Activated CD4-positive, alpha-beta T cell treated with anti-CD3 and anti-CD28 coated beads, Interleukin-2, amount 10 ng/mL, durations not matched to agents 7 days and 5 days (primary cell): ENCODE results near the gene CAPN1. TPM values are rescaled to one million over a fixed set of nuclear protein-coding genes. Genes with fewer than 3 reads are reported as not detected.
"Not testable (repeated sequence)": the region's sequence is repeated elsewhere in the genome, so short reads cannot be mapped to it uniquely, and the experiment has no call there.

Experiments used
- CTCF ChIA-PET: fragments of 350-600 bp; sonication (Branson Sonifier 250); formaldehyde crosslinking; loops from one replicate; lab custom pipeline; 2021; ENCODE audit warnings: antibody characterized with exemption; lab: Charles Lee
- POLR2A ChIA-PET: fragments of 350-600 bp; sonication (Branson Sonifier 250); formaldehyde crosslinking; loops from one replicate; lab custom pipeline; 2021; ENCODE audit warnings: antibody characterized with exemption; lab: Charles Lee
- DNase-seq: peaks from one replicate; pipeline ENCODE4 v3.0.0-alpha.2; 2020
- H3K27ac Mint-ChIP-seq: one replicate; pipeline ENCODE4 v1.8.0; 2021; ENCODE audit warnings: mild to moderate bottlenecking, moderate library complexity, mixed read lengths
- H3K27me3 Mint-ChIP-seq: one replicate; pipeline ENCODE4 v1.8.0; 2021; ENCODE audit warnings: mixed read lengths
- H3K36me3 Mint-ChIP-seq: one replicate; pipeline ENCODE4 v1.8.0; 2021; ENCODE audit warnings: low read depth, mixed read lengths
- H3K4me1 Mint-ChIP-seq: one replicate; pipeline ENCODE4 v1.8.0; 2021; ENCODE audit warnings: mixed read lengths
- H3K4me3 Mint-ChIP-seq: one replicate; pipeline ENCODE4 v1.8.0; 2021; ENCODE audit warnings: mild to moderate bottlenecking, moderate library complexity, mixed read lengths
- H3K9me3 Mint-ChIP-seq: one replicate; pipeline ENCODE4 v1.8.0; 2021; ENCODE audit warnings: mixed read lengths
- total RNA-seq, 2 experiments: library from RNA; stranded (reverse); gene quantifications; one replicate each; pipeline ENCODE4 v1.2.3, GENCODE V29; 2021

CAPN1 gene
- total RNA-seq, 2 experiments from 2014 or later: 192 to 207 TPM

GRCh38 chr11:65236194-65237059, 54.7 kb downstream of the CAPN1 start:
- no peaks in the 10 kb centered on the region for H3K36me3 Mint-ChIP-seq
- DNase-seq: no peak
- no peaks in the 10 kb centered on the region for H3K4me1 Mint-ChIP-seq
- H3K4me3 Mint-ChIP-seq: no peak overlapping the region
- no peaks in the 10 kb centered on the region for H3K27me3 Mint-ChIP-seq
- POLR2A ChIA-PET: no interaction called here
- CTCF ChIA-PET: no interaction called here
- H3K9me3 Mint-ChIP-seq: no peaks in the 10 kb centered on the region
- no peak overlapping the region for H3K27ac Mint-ChIP-seq

- H3K36me3 Mint-ChIP-seq, H3K4me3 Mint-ChIP-seq, H3K4me1 Mint-ChIP-seq, DNase-seq, CTCF ChIA-PET, H3K27me3 Mint-ChIP-seq, H3K27ac Mint-ChIP-seq, POLR2A ChIA-PET: not testable (repeated sequence)
- peaks cover 15% of the 10 kb centered on the region for H3K9me3 Mint-ChIP-seq
Observed at GRCh38 chr11:65238302-65238701, 56.6 kb downstream of the CAPN1 start.

GRCh38 chr11:65241134-65241533, 59.4 kb downstream of the CAPN1 start:
- ChIA-PET CTCF (no interaction called here), POLR2A (no interaction called here)
- no peaks in the 10 kb centered on the region for H3K4me1 Mint-ChIP-seq
- DNase-seq: no peak
- no peak overlapping the region for H3K4me3 Mint-ChIP-seq
- peaks cover 17% of the 10 kb centered on the region for H3K9me3 Mint-ChIP-seq
- H3K36me3 Mint-ChIP-seq: peaks cover 4% of the 10 kb centered on the region
- H3K27me3 Mint-ChIP-seq: no peaks in the 10 kb centered on the region
- no peak overlapping the region for H3K27ac Mint-ChIP-seq

GRCh38 chr11:65241692-65242091, 60.0 kb downstream of the CAPN1 start:
- CTCF ChIA-PET: no interaction called here
- POLR2A ChIA-PET: no interaction called here
- Mint-ChIP-seq H3K9me3 (peaks cover 17% of the 10 kb centered on the region), H3K4me3 (no peak overlapping the region), H3K27me3 (no peaks in the 10 kb centered on the region), H3K27ac (no peak overlapping the region), H3K4me1 (no peaks in the 10 kb centered on the region), H3K36me3 (peaks cover 4% of the 10 kb centered on the region)
- no peak for DNase-seq

- H3K4me3 Mint-ChIP-seq: no peak overlapping the region
- peaks cover 4% of the 10 kb centered on the region for H3K36me3 Mint-ChIP-seq
- no peak for DNase-seq
- no peaks in the 10 kb centered on the region for H3K4me1 Mint-ChIP-seq
- ChIA-PET POLR2A (no interaction called here), CTCF (interaction anchor here (1.1 kb wide), 1 partner anchor 91 kb away, joined by 3 read pairs; the partner anchor contains the start of gene DPF2)
- H3K9me3 Mint-ChIP-seq: peaks cover 17% of the 10 kb centered on the region
- no peaks in the 10 kb centered on the region for H3K27me3 Mint-ChIP-seq
- H3K27ac Mint-ChIP-seq: no peak overlapping the region
Observed at GRCh38 chr11:65242389-65242788, 60.7 kb downstream of the CAPN1 start.

- Mint-ChIP-seq H3K4me1 (no peaks in the 10 kb centered on the region), H3K36me3 (peaks cover 4% of the 10 kb centered on the region), H3K27me3 (no peaks in the 10 kb centered on the region), H3K4me3 (no peak overlapping the region), H3K27ac (no peak overlapping the region), H3K9me3 (peaks cover 17% of the 10 kb centered on the region)
- CTCF ChIA-PET: interaction anchor here (1.1 to 1.6 kb wide), 2 partner anchors 11 to 90 kb away, joined by 3 to 4 read pairs; partner anchors contain the start of gene DPF2
- DNase-seq: no peak
- POLR2A ChIA-PET: no interaction called here
Observed at GRCh38 chr11:65243797-65244196, 62.1 kb downstream of the CAPN1 start.

- ChIA-PET CTCF (interaction anchor here (0.6 to 1.6 kb wide), 3 partner anchors 10 to 561 kb away, joined by 4 to 5 read pairs (median 4); no protein-coding TSS in a partner anchor), POLR2A (interaction anchor here (0.7 kb wide), 1 partner anchor 368 kb away, joined by 12 read pairs; no protein-coding TSS in a partner anchor)
- H3K27ac Mint-ChIP-seq, H3K36me3 Mint-ChIP-seq, DNase-seq, H3K4me3 Mint-ChIP-seq, H3K27me3 Mint-ChIP-seq, H3K4me1 Mint-ChIP-seq: not testable (repeated sequence)
- H3K9me3 Mint-ChIP-seq: peaks cover 17% of the 10 kb centered on the region
Observed at GRCh38 chr11:65245046-65245445, 63.3 kb downstream of the CAPN1 start.

GRCh38 chr11:65246506-65246905, 64.8 kb downstream of the CAPN1 start:
- POLR2A ChIA-PET: no interaction called here
- Mint-ChIP-seq H3K4me3 (no peak overlapping the region), H3K27ac (no peak overlapping the region)

GRCh38 chr11:65248184-65248710, 66.5 kb downstream of the CAPN1 start:
- CTCF ChIA-PET: interaction anchor here (1.1 kb wide), 2 partner anchors 48 to 402 kb away, joined by 3 read pairs; no protein-coding TSS in a partner anchor
- H3K4me3 Mint-ChIP-seq, H3K27ac Mint-ChIP-seq, H3K4me1 Mint-ChIP-seq, POLR2A ChIA-PET, H3K36me3 Mint-ChIP-seq, DNase-seq, H3K27me3 Mint-ChIP-seq, H3K9me3 Mint-ChIP-seq: not testable (repeated sequence)

More at GRCh38 chr11:65246506-65246905, 64.8 kb downstream of the CAPN1 start:
- H3K4me1 Mint-ChIP-seq: no peaks in the 10 kb centered on the region
- H3K9me3 Mint-ChIP-seq: peaks cover 16% of the 10 kb centered on the region
- no peak for DNase-seq
- H3K36me3 Mint-ChIP-seq: peaks cover 4% of the 10 kb centered on the region
- CTCF ChIA-PET: interaction anchor here (0.6 to 1.7 kb wide), 4 partner anchors 13 to 401 kb away, joined by 3 read pairs; partner anchors contain the start of gene CAPN1
- H3K27me3 Mint-ChIP-seq: no peaks in the 10 kb centered on the region

- ChIA-PET POLR2A (no interaction called here), CTCF (interaction anchor here (1.0 to 2.0 kb wide), 4 partner anchors 14 to 140 kb away, joined by 3 to 9 read pairs (median 6); partner anchors contain the start of gene TM7SF2)
- no peaks in the 10 kb centered on the region for H3K36me3 Mint-ChIP-seq
- DNase-seq: no peak
- H3K4me3 Mint-ChIP-seq: no peak overlapping the region
- no peaks in the 10 kb centered on the region for H3K4me1 Mint-ChIP-seq
- no peaks in the 10 kb centered on the region for H3K9me3 Mint-ChIP-seq
- no peak overlapping the region for H3K27ac Mint-ChIP-seq
- peaks cover 3% of the 10 kb centered on the region for H3K27me3 Mint-ChIP-seq
Observed at GRCh38 chr11:65251476-65251875, 69.7 kb downstream of the CAPN1 start.

- CTCF ChIA-PET: interaction anchor here (1.1 to 2.1 kb wide), 2 partner anchors 10 to 75 kb away, joined by 4 to 5 read pairs; no protein-coding TSS in a partner anchor
- H3K9me3 Mint-ChIP-seq: no peaks in the 10 kb centered on the region
- no peak overlapping the region for H3K4me3 Mint-ChIP-seq
- H3K4me1 Mint-ChIP-seq: peaks cover 9% of the 10 kb centered on the region
- H3K27ac Mint-ChIP-seq: no peak overlapping the region
- POLR2A ChIA-PET: no interaction called here
- DNase-seq: no peak
- peaks cover 3% of the 10 kb centered on the region for H3K27me3 Mint-ChIP-seq
- H3K36me3 Mint-ChIP-seq: no peaks in the 10 kb centered on the region
Observed at GRCh38 chr11:65254724-65255123, 73.0 kb downstream of the CAPN1 start.

GRCh38 chr11:65258988-65259387, 77.3 kb downstream of the CAPN1 start:
- H3K36me3 Mint-ChIP-seq: peaks cover 5% of the 10 kb centered on the region
- H3K27me3 Mint-ChIP-seq: peaks cover 3% of the 10 kb centered on the region
- H3K27ac Mint-ChIP-seq: peak overlapping the region; percentile 46
- H3K4me1 Mint-ChIP-seq: peaks cover 40% of the 10 kb centered on the region
- no peak for DNase-seq
- ChIA-PET POLR2A (no interaction called here), CTCF (interaction anchor here (0.7 to 1.1 kb wide), 3 partner anchors 9 to 57 kb away, joined by 3 to 4 read pairs (median 3); no protein-coding TSS in a partner anchor)
- no peak overlapping the region for H3K4me3 Mint-ChIP-seq
- H3K9me3 Mint-ChIP-seq: no peaks in the 10 kb centered on the region

GRCh38 chr11:65260302-65260701, 78.6 kb downstream of the CAPN1 start:
- ChIA-PET POLR2A (no interaction called here), CTCF (no interaction called here)
- Mint-ChIP-seq H3K27me3 (no peaks in the 10 kb centered on the region), H3K4me3 (no peak overlapping the region), H3K36me3 (peaks cover 11% of the 10 kb centered on the region), H3K4me1 (peaks cover 50% of the 10 kb centered on the region), H3K27ac (no peak overlapping the region), H3K9me3 (no peaks in the 10 kb centered on the region)
- DNase-seq: no peak
